DLD1 (cell line): Measurements from ENCODE around the gene ZBTB47.

Experiments
- in situ Hi-C: cut with HindIII; loops from 2 replicates; pipeline ENCODE4 v1.10.0; 2017; ENCODE audit warnings: low sequenced_read_pairs

The ZBTB47 gene

GRCh38 chr3:42696356-42697288, 43.1 kb downstream of the ZBTB47 start:
- in situ Hi-C loops = no loop called here

GRCh38 chr3:42697289-42698051, 44.0 kb downstream of the ZBTB47 start:
- in situ Hi-C loops = no loop called here

GRCh38 chr3:42698216-42698910, 44.9 kb downstream of the ZBTB47 start:
- in situ Hi-C loops = no loop called here

- in situ Hi-C loops = no loop called here
These were observed 45.4 kb downstream of the ZBTB47 start for GRCh38 chr3:42698911-42699230.

- in situ Hi-C loops = no loop called here
These were observed 46.0 kb downstream of the ZBTB47 start for GRCh38 chr3:42699511-42699971.

- in situ Hi-C loops = no loop called here
These were observed 47.1 kb downstream of the ZBTB47 start for GRCh38 chr3:42700366-42701288.

- in situ Hi-C loops = no loop called here
These were observed 48.0 kb downstream of the ZBTB47 start for GRCh38 chr3:42701371-42702065.

- in situ Hi-C loops = no loop called here
These were observed 48.8 kb downstream of the ZBTB47 start, which contains the start of gene HHATL for GRCh38 chr3:42702066-42702951. HHATL (minus strand) TSS chr3:42702798; CDS start chr3:42700826, 1,972 bp downstream.

GRCh38 chr3:42702982-42703694, 49.6 kb downstream of the ZBTB47 start:
- in situ Hi-C loops = no loop called here

GRCh38 chr3:42703695-42704025, 50.2 kb downstream of the ZBTB47 start:
- in situ Hi-C loops = no loop called here

GRCh38 chr3:42704136-42704841, 50.8 kb downstream of the ZBTB47 start:
- in situ Hi-C loops = no loop called here

- in situ Hi-C loops = no loop called here
These were observed 51.7 kb downstream of the ZBTB47 start for GRCh38 chr3:42705058-42705767.

GRCh38 chr3:42705962-42706585, 52.6 kb downstream of the ZBTB47 start:
- in situ Hi-C loops = no loop called here

- in situ Hi-C loops = no loop called here
These were observed 53.5 kb downstream of the ZBTB47 start for GRCh38 chr3:42706721-42707619.

- in situ Hi-C loops = no loop called here
These were observed 54.3 kb downstream of the ZBTB47 start for GRCh38 chr3:42707620-42708355.
